22Rv1 (cell line): ENCODE results near the gene PXMP4.
"Not testable (repeated sequence)": the region's sequence is repeated elsewhere in the genome, so short reads cannot be mapped to it uniquely, and the experiment has no call there.

ENCODE experiments used
- H3K27ac ChIP-seq: fragments of 450-650 bp; 2 replicates; pipeline ENCODE4 v1.5.1; 2017
- ZFX ChIP-seq: fragments of 450-650 bp; IDR thresholded peaks from 2 replicates; pipeline ENCODE4 v1.6.1; 2017; ENCODE audit warnings: antibody characterized with exemption, borderline replicate concordance
- TF ChIP-seq, protein P1 (sequence below): fragments of 450-650 bp; IDR thresholded peaks from 2 replicates; pipeline ENCODE4 v1.5.1; 2017; ENCODE audit warnings: mild to moderate bottlenecking

PXMP4 gene

DNA sequence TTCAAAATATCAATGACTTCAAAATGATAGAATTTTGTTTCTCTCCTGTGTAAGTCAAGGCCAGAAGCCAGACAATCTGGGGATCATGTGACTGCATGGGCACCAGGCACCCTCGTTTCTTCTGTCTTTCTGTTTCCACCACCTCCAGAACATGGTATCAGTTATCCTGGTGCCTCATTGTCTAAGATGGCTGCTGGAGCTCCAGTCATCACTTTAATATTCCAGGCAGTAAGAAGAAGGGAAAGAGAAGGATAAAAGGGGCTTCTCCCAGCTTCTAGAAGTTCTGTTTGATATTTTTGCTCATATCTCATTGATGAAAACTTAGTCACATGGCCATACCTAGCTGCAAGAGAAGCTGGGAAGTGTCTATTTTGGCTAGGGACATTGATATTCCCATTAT, 37.3 kb upstream of the PXMP4 start:
- H3K27ac ChIP-seq = no peak overlapping the region
- no peak for TF ChIP-seq ZFX
- TF ChIP-seq, protein P1, sequence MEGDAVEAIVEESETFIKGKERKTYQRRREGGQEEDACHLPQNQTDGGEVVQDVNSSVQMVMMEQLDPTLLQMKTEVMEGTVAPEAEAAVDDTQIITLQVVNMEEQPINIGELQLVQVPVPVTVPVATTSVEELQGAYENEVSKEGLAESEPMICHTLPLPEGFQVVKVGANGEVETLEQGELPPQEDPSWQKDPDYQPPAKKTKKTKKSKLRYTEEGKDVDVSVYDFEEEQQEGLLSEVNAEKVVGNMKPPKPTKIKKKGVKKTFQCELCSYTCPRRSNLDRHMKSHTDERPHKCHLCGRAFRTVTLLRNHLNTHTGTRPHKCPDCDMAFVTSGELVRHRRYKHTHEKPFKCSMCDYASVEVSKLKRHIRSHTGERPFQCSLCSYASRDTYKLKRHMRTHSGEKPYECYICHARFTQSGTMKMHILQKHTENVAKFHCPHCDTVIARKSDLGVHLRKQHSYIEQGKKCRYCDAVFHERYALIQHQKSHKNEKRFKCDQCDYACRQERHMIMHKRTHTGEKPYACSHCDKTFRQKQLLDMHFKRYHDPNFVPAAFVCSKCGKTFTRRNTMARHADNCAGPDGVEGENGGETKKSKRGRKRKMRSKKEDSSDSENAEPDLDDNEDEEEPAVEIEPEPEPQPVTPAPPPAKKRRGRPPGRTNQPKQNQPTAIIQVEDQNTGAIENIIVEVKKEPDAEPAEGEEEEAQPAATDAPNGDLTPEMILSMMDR = no peak

DNA sequence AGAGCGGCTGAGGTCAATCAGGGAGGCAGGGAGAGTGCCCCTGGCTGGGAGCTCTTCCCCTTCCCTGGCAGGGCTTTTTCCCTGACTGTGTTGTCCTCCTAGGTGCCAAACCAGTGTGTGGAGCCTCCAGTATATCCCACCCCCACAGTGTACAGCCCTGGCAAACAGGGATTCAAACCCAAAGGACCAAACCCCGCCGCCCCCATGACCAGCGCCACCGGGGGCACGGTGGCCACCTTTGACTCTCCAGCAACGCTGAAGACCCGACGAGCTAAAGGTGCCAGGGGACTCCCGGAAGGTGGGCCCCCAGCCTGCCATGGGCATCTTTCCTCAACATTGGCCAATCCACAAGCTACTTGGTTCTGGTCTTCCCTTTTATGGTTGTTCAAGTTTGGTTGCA, 36.9 kb upstream of the PXMP4 start:
- H3K27ac ChIP-seq = no peak overlapping the region
- no peak for TF ChIP-seq ZFX
- TF ChIP-seq, protein P1 = no peak

DNA sequence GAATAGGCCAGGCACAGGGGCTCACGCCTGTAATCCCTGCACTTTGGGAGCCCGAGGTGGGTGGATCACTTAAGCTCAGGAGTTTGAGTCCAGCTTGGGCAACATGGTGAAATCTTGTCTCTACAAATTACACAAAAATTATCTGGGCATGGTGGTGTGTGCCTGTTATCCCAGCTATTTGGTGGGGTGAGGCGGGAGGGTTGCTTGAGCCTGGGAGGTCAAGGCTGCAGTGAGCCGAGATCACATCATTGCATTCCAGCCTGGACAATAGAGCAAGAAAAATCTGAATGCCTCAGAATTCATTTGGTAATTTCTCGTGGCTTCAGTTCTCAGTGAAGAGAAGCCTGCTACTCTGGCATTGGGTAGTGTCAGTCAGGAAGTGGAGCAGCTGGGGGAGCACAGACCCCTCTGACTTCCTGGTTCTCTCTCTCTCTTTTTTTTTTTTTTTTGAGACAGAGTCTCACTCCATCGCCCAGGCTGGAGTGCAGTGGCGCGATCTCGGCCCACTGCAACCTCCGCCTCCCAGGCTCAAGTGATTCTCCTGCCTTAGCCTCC, 35.9 kb upstream of the PXMP4 start:
- not testable (repeated sequence) for H3K27ac ChIP-seq

DNA sequence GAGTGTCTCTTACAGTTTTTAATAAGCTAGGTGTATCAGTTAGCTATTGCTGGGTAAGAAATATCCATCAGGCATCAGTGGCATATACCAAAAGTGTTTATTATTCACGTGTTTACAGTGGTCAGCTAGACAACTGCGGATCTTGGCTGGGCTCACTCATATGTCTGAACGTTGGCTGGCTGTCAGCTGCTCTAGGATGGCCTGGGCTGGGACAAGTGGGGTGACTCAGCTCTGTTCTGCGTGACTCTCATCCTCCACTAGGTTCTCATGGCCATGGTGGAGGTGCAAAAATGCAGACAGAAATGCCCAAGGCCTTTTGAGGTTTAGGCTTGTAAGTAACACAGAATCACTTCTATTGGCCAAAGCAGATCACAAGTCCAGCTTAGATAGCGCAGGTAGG, 33.7 kb upstream of the PXMP4 start:
- no peak for TF ChIP-seq ZFX
- TF ChIP-seq, protein P1 = no peak
- H3K27ac ChIP-seq = no peak overlapping the region

DNA sequence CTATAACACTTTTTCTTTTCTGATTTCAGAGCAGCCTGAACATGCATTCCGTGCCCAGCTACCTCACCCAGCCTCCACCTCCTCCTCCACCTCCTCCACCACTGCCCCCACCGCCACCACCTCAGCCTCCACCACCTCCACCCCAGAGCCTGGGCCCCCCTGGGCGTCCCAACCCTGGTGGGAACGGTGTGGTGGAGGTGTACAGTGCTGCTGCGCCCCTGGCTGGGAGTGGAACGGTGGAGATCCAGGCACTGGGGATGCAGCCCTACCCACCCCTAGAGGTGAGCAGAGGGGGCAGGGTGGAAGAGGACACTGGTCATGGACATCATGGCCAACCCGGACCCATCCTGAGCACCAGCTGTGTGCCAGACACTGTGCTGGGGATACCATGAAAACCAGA, 33.0 kb upstream of the PXMP4 start:
- H3K27ac ChIP-seq = no peak overlapping the region
- no peak for TF ChIP-seq ZFX

DNA sequence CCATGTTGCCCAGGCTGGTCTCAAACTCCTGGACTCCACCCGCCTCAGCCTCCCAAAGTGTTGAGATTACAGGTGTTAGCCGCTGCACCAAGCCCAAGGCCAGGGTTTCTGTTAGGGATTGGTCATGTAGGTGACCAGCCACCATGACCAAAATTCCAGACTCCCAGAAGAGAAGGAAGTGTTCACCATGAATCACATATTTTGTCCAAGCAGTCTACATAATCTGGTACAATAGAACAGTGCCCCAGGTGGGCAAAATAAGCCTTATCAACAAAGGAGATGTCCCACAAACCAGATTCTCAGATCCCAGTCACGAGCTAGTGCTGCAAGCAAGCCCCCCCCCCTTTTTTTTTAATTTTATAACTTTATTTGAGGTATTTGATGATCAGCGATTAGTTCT, 31.7 kb upstream of the PXMP4 start:
- TF ChIP-seq, protein P1 = 0 out of 2 replicates have a peak, but pooled peaks have one; percentile 7
- TF ChIP-seq ZFX = no peak
- no peak overlapping the region for H3K27ac ChIP-seq

DNA sequence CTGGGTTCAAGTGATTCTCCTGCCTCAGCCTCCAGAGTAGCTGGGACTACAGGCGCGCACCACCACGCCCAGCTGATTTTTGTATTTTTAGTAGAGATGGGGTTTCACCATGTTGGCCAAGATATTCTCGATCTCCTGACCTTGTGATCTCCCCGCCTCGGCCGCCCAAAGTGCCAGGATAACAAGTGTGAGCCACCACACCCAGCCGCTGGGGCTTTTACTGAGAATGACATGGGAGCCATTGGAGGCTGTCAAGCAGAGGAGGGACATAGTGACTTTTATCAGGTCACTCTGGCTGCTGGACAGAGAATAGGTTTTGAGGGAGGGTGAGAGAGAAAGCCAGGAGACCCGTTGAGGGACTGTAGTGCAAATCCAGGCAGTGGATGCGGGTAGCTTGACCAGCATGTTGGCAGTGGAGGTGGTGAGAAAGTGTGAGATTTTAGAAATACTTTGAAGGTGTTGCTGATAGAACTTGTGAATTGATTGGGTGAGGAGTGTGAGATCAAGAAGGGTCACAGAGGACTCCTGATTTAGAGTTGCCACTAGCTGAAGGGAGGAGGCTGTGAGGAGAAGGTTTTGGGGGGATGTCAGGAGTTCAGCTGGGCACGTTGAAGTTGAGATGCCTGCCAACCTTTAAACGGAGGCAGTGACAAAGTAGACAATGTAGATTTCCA, 26.4 kb upstream of the PXMP4 start:
- TF ChIP-seq ZFX = no peak
- TF ChIP-seq, protein P1 = no peak
- H3K27ac ChIP-seq = no peak overlapping the region

DNA sequence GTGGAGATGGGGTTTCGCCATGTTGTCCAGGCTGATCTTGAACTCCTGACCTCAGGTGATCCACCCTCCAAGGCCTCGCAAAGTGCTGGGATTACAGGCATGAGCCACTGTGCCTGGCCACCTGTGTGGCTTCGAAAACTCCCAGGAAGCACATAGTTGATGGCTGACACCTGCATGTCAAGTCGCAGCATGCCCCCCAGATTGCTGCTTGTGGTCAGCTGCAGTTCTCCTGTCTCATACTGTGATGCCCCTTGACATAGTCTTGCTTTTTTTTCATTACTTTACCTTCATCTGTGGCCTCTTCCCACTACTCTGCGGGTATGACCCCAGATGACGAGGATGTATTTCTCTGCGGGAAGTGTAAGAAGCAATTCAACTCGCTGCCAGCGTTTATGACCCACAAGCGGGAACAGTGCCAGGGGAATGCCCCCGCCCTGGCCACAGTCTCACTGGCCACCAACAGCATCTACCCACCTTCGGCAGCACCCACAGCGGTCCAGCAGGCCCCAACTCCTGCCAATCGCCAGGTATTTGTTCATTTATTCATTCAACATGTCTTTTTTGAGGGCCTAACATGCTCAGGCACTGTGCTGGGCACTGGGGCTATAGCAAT, 24.8 kb upstream of the PXMP4 start:
- H3K27ac ChIP-seq = no peak overlapping the region
- TF ChIP-seq, protein P1 = no peak
- no peak for TF ChIP-seq ZFX
